ENCODE results near the gene UBE2L6.

DNA sequence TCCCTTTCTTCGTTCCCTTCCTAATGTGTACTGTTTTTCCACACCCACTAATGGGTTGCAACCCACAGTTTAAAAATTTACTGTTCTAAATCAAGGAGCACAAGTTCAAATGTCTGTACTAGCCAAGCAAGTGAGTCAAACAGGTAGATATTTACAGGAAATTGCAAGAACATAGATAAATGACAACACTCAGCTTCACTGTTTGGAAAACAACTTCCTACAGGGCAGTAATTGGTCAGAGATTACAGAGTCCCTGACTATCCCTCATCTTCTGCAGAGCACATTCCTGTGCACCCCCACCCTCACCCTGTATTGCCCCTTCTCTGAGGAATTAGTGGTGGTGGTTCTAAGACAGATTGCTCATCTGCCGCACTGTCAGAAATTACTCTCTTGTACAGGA, 31.9 kb upstream of the UBE2L6 start:
- TF ChIP-seq, protein P1, sequence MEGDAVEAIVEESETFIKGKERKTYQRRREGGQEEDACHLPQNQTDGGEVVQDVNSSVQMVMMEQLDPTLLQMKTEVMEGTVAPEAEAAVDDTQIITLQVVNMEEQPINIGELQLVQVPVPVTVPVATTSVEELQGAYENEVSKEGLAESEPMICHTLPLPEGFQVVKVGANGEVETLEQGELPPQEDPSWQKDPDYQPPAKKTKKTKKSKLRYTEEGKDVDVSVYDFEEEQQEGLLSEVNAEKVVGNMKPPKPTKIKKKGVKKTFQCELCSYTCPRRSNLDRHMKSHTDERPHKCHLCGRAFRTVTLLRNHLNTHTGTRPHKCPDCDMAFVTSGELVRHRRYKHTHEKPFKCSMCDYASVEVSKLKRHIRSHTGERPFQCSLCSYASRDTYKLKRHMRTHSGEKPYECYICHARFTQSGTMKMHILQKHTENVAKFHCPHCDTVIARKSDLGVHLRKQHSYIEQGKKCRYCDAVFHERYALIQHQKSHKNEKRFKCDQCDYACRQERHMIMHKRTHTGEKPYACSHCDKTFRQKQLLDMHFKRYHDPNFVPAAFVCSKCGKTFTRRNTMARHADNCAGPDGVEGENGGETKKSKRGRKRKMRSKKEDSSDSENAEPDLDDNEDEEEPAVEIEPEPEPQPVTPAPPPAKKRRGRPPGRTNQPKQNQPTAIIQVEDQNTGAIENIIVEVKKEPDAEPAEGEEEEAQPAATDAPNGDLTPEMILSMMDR (IDR thresholded peaks at IDR 0.05; ENCODE audit: poor library complexity, severe bottlenecking), result no peak
- TF ChIP-seq EZH2 (IDR thresholded peaks at IDR 0.05; ENCODE audit: borderline replicate concordance, insufficient read depth, low read length, poor library complexity, severe bottlenecking), result no peak
- TF ChIP-seq POLR2AphosphoS5 (IDR thresholded peaks at IDR 0.05), result no peak
- TF ChIP-seq TAF1 (IDR thresholded peaks at IDR 0.05; ENCODE audit: low read depth), result no peak
- TF ChIP-seq MXI1 (conservative IDR thresholded peaks at IDR 0.05; ENCODE audit: poor library complexity, severe bottlenecking), result no peak
- TF ChIP-seq RAD21 (conservative IDR thresholded peaks at IDR 0.05), result no peak
- no peak for TF ChIP-seq SMC3 (conservative IDR thresholded peaks at IDR 0.05; ENCODE audit: poor library complexity)
- TF ChIP-seq, protein P2, sequence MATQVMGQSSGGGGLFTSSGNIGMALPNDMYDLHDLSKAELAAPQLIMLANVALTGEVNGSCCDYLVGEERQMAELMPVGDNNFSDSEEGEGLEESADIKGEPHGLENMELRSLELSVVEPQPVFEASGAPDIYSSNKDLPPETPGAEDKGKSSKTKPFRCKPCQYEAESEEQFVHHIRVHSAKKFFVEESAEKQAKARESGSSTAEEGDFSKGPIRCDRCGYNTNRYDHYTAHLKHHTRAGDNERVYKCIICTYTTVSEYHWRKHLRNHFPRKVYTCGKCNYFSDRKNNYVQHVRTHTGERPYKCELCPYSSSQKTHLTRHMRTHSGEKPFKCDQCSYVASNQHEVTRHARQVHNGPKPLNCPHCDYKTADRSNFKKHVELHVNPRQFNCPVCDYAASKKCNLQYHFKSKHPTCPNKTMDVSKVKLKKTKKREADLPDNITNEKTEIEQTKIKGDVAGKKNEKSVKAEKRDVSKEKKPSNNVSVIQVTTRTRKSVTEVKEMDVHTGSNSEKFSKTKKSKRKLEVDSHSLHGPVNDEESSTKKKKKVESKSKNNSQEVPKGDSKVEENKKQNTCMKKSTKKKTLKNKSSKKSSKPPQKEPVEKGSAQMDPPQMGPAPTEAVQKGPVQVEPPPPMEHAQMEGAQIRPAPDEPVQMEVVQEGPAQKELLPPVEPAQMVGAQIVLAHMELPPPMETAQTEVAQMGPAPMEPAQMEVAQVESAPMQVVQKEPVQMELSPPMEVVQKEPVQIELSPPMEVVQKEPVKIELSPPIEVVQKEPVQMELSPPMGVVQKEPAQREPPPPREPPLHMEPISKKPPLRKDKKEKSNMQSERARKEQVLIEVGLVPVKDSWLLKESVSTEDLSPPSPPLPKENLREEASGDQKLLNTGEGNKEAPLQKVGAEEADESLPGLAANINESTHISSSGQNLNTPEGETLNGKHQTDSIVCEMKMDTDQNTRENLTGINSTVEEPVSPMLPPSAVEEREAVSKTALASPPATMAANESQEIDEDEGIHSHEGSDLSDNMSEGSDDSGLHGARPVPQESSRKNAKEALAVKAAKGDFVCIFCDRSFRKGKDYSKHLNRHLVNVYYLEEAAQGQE (IDR thresholded peaks at IDR 0.05; ENCODE audit: borderline replicate concordance), result no peak

Data from neural cell (in vitro differentiated cells).